ENCODE data around the gene NOS1AP. TPM values are rescaled to one million over a fixed set of nuclear protein-coding genes. Genes with fewer than 3 reads are reported as not detected.
"Not testable (repeated sequence)": the region's sequence is repeated elsewhere in the genome, so short reads cannot be mapped to it uniquely, and the experiment has no call there.

NOS1AP gene
- total RNA-seq, 1 donor, result 0.43 TPM

GRCh38 chr1:162036163-162036562 lies 33.3 kb upstream of the NOS1AP start:
- TF ChIP-seq, protein P1, sequence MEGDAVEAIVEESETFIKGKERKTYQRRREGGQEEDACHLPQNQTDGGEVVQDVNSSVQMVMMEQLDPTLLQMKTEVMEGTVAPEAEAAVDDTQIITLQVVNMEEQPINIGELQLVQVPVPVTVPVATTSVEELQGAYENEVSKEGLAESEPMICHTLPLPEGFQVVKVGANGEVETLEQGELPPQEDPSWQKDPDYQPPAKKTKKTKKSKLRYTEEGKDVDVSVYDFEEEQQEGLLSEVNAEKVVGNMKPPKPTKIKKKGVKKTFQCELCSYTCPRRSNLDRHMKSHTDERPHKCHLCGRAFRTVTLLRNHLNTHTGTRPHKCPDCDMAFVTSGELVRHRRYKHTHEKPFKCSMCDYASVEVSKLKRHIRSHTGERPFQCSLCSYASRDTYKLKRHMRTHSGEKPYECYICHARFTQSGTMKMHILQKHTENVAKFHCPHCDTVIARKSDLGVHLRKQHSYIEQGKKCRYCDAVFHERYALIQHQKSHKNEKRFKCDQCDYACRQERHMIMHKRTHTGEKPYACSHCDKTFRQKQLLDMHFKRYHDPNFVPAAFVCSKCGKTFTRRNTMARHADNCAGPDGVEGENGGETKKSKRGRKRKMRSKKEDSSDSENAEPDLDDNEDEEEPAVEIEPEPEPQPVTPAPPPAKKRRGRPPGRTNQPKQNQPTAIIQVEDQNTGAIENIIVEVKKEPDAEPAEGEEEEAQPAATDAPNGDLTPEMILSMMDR (IDR thresholded peaks at IDR 0.05; ENCODE audit: insufficient read depth, low read depth, low read length), result no peak
- DNase-seq (ENCODE audit: low read depth), result no peak

DNA sequence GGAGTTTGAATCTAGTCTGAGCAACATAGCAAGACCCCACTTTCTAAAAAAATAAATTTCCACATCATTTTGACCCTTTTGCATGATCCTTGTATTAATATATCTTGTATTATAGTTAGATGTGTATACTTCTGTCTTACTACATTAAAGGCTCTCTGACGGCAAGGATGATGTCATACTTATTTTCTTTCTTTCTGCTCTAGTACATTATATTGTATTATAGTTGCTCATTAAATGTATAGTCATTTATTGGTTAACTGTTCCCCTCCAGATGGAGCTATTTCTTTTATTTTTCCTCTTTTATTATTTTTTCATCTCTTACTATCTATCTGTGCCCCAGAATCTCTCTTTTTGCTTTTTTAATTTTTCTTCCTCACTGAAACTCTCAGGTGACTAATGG lies 30.9 kb upstream of the NOS1AP start:
- TF ChIP-seq, protein P1 (IDR thresholded peaks at IDR 0.05; ENCODE audit: insufficient read depth, low read depth, low read length), result no peak
- H3K4me3 ChIP-seq (ENCODE audit: low read depth, low read length), result no peak overlapping the region

More at GRCh38 chr1:162036163-162036562, 33.3 kb upstream of the NOS1AP start:
- no peak overlapping the region for H3K4me3 ChIP-seq (ENCODE audit: low read depth, low read length)

DNA sequence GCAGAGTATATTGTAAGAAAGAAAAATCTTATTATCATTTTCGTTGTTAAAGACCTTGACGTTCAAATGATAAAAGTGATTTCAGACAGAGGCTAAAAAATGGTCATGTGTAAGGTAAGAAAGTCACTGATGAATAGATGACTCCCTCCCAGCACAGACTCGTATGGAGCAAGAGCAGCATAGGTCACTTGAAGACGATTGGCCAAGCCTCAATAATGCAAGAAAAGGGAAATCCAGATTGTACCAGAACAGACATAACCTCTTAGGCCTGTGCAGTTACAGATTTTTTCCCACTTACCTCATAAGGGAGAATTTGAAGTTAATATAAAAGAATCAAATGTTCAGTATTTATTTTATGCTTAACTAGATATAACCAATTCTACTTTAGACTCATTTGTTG lies 29.5 kb upstream of the NOS1AP start:
- no peak for DNase-seq (ENCODE audit: low read depth)
- H3K4me3 ChIP-seq (ENCODE audit: low read depth, low read length), result no peak overlapping the region
- TF ChIP-seq, protein P1 (IDR thresholded peaks at IDR 0.05; ENCODE audit: insufficient read depth, low read depth, low read length), result no peak

More for the DNA sequence above, 30.9 kb upstream of the NOS1AP start:
- DNase-seq (ENCODE audit: low read depth), result no peak

- H3K4me3 ChIP-seq (ENCODE audit: low read depth, low read length), result no peak overlapping the region
- DNase-seq (ENCODE audit: low read depth), result peak; percentile 64
- TF ChIP-seq, protein P1 (IDR thresholded peaks at IDR 0.05; ENCODE audit: insufficient read depth, low read depth, low read length), result peak; percentile 73
Observed at GRCh38 chr1:162040657-162041056, 28.8 kb upstream of the NOS1AP start.

DNA sequence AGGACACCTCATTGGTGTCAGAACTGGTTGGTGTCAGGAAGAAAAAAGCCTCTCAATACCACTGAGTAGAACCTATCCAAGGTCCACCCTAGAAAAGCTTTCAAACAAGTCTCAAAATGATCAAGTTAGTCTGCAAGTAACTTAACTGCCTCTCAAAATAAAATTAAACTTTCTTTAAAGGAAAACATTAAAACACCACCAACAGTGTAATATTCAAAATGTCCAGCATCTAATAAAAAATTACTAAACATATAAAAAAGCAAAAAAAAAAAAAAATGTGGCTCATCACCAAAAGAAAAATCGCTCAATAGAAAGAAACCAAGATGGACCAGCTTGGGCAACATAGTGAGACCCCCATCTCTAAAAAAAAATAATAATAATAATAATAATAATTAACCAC lies 27.1 kb upstream of the NOS1AP start:
- no peak overlapping the region for H3K4me3 ChIP-seq (ENCODE audit: low read depth, low read length)
- TF ChIP-seq, protein P1 (IDR thresholded peaks at IDR 0.05; ENCODE audit: insufficient read depth, low read depth, low read length), result no peak

GRCh38 chr1:162046921-162047320 lies 22.6 kb upstream of the NOS1AP start:
- DNase-seq (ENCODE audit: low read depth), result no peak
- no peak overlapping the region for H3K4me3 ChIP-seq (ENCODE audit: low read depth, low read length)
- TF ChIP-seq, protein P1 (IDR thresholded peaks at IDR 0.05; ENCODE audit: insufficient read depth, low read depth, low read length), result no peak

More for the DNA sequence above, 27.1 kb upstream of the NOS1AP start:
- DNase-seq (ENCODE audit: low read depth), result no peak

GRCh38 chr1:162053949-162054348 lies 15.5 kb upstream of the NOS1AP start:
- H3K4me3 ChIP-seq (ENCODE audit: low read depth, low read length); DNase-seq (ENCODE audit: low read depth): not testable (repeated sequence)
